OCI-LY7 (cell line): Measurements from ENCODE around the gene LRG1. TPM values are rescaled to one million over a fixed set of nuclear protein-coding genes. Genes with fewer than 3 reads are reported as not detected.

ENCODE experiments used
- BruUV-seq: library from RNA; stranded (reverse); fragments of 400-500 nt; replicated peaks from 2 replicates; lab custom pipeline; 2021; lab: Mats Ljungman, UMichigan
- CTCF ChIA-PET: fragments of 300-600 bp; sonication (Branson Sonifier 250); formaldehyde crosslinking; loops from one replicate; lab custom pipeline; 2022; ENCODE audit warnings: antibody characterized with exemption; ENCODE audit not compliant: unreplicated experiment; lab: Charles Lee
- POLR2A ChIA-PET: fragments of 300-600 bp; sonication (Branson Sonifier 250); formaldehyde crosslinking; loops from one replicate; lab custom pipeline; 2022; ENCODE audit warnings: antibody characterized with exemption; lab: Charles Lee
- DNase-seq: peaks from one replicate; pipeline ENCODE4 v3.0.0-alpha.2; 2015; ENCODE audit warnings: low spot score
- H2AFZ ChIP-seq: fragments of 200-600 bp; sonication (generic), shearing (Covaris generic); 2 replicates; pipeline ENCODE4 v1.6.1; 2014; ENCODE audit warnings: mild to moderate bottlenecking, antibody characterized with exemption, low read length, moderate library complexity
- H3K27ac ChIP-seq: fragments of 200-600 bp; sonication (generic); 2 replicates; pipeline ENCODE4 v1.5.1; 2014; ENCODE audit warnings: mixed run types, low read depth, mild to moderate bottlenecking, moderate library complexity, low read length, inconsistent platforms; ENCODE audit not compliant: poor library complexity, severe bottlenecking
- H3K36me3 ChIP-seq: fragments of 200-600 bp; sonication (generic); 2 replicates; pipeline ENCODE4 v1.6.1; 2014; ENCODE audit warnings: mild to moderate bottlenecking, antibody characterized with exemption, low read length, moderate library complexity, mixed read lengths; ENCODE audit not compliant: insufficient read depth
- H3K4me1 ChIP-seq: fragments of 200-600 bp; sonication (generic); 2 replicates; pipeline ENCODE4 v1.5.1; 2014; ENCODE audit warnings: mild to moderate bottlenecking, low read length; ENCODE audit not compliant: insufficient read depth, poor library complexity, severe bottlenecking
- H3K4me2 ChIP-seq: fragments of 200-600 bp; sonication (generic); 2 replicates; pipeline ENCODE4 v1.6.1; 2014; ENCODE audit warnings: mild to moderate bottlenecking, low read length
- H3K4me3 ChIP-seq: fragments of 200-600 bp; sonication (generic); 2 replicates; pipeline ENCODE4 v1.5.1; 2014; ENCODE audit warnings: mild to moderate bottlenecking, low read depth, low read length; ENCODE audit not compliant: poor library complexity, severe bottlenecking
- H3K79me2 ChIP-seq: fragments of 200-600 bp; sonication (generic); 2 replicates; pipeline ENCODE4 v1.6.1; 2016; ENCODE audit warnings: low read depth, mild to moderate bottlenecking, low read length, moderate library complexity, mixed read lengths; ENCODE audit not compliant: insufficient read depth
- H3K9me2 ChIP-seq: fragments of 200-600 bp; sonication (generic); 2 replicates; pipeline ENCODE4 v1.6.1; 2016; ENCODE audit warnings: mild to moderate bottlenecking, low read length, mixed read lengths; ENCODE audit not compliant: insufficient read depth
- H3K9me3 ChIP-seq: fragments of 200-600 bp; sonication (generic); 2 replicates; pipeline ENCODE4 v1.6.1; 2014; ENCODE audit warnings: mild to moderate bottlenecking, mixed run types, low read length, mixed read lengths
- H4K20me1 ChIP-seq: fragments of 200-600 bp; sonication (generic); 2 replicates; pipeline ENCODE4 v1.6.1; 2014; ENCODE audit warnings: mild to moderate bottlenecking, antibody characterized with exemption, low read length, moderate library complexity, mixed read lengths; ENCODE audit not compliant: insufficient read depth
- EZH2phosphoT487 ChIP-seq: fragments of 200-600 bp; sonication (generic); IDR thresholded peaks from 2 replicates; pipeline ENCODE4 v1.6.1; 2018; ENCODE audit warnings: low read depth, borderline replicate concordance, mild to moderate bottlenecking, mixed run types, antibody characterized with exemption, low read length, moderate library complexity, mixed read lengths
- intact Hi-C: fragments of 100-400 bp; cut with micrococcal nuclease; formaldehyde crosslinking; loops from one replicate; pipeline ENCODE4 v1.10.0; 2022; ENCODE audit not compliant: unreplicated experiment
- total RNA-seq, 2 experiments: library from RNA; depleted of rRNA in 1 of 2; stranded (reverse); fragments of >200 nt in 1 of 2; shearing (Covaris generic) in 1 of 2; gene quantifications; 2 replicates each; pipeline ENCODE4 v1.2.3, GENCODE V29; 2014 to 2022
- TF ChIP-seq, protein P1 (sequence below): fragments of 200-600 bp; sonication (generic); conservative IDR thresholded peaks from 2 replicates; pipeline ENCODE4 v1.5.1; 2014; ENCODE audit warnings: mild to moderate bottlenecking, antibody characterized with exemption, low read length, moderate library complexity, mixed read lengths

LRG1 gene
- total RNA-seq, 2 experiments from 2014 or later, result 1.6 to 1.9 TPM

DNA sequence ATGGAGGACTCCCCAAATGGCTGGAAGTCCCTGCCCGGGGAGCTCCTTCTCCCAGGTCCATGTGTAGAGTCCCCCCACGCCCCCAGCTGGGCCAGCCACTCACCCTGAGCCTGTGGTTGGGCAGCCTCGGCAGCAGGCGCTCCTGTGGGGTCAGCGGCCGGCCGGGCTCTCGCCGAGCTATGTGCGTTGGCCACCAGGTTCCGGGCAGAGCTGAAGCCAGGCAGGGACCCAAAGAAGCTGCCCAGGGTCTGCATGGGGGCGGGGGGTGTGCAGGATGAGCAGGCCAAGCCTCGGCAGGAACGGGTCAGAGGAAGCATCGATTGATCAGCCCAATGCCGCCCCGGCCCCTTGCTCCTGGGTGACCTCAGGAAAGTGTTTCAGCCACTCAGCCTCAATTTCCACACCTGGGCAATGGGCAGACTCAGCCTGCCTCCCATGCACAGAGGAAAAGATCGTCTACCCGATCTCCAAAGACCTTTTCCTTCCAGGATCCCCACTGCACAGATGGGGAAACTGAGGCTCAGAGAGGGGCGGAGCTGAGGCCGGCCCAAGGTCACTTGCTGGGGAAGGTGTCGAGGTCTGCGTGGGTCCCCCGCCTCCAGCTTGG, 22.3 kb downstream of the LRG1 start:
- ChIA-PET POLR2A (no interaction called here), CTCF (no interaction called here)
- Histone ChIP-seq H3K27ac (no peak overlapping the region), H3K9me3 (no peaks in the 10 kb centered on the region), H3K36me3 (no peaks in the 10 kb centered on the region), H3K4me2 (no peak overlapping the region), H3K4me1 (no peaks in the 10 kb centered on the region), H3K4me3 (no peak overlapping the region), H2AFZ (no peak overlapping the region), H3K79me2 (no peaks in the 10 kb centered on the region), H3K9me2 (no peaks in the 10 kb centered on the region), H4K20me1 (no peaks in the 10 kb centered on the region)
- no TSS peak for BruUV-seq
- TF ChIP-seq EZH2phosphoT487, result no peak
- TF ChIP-seq, protein P1, sequence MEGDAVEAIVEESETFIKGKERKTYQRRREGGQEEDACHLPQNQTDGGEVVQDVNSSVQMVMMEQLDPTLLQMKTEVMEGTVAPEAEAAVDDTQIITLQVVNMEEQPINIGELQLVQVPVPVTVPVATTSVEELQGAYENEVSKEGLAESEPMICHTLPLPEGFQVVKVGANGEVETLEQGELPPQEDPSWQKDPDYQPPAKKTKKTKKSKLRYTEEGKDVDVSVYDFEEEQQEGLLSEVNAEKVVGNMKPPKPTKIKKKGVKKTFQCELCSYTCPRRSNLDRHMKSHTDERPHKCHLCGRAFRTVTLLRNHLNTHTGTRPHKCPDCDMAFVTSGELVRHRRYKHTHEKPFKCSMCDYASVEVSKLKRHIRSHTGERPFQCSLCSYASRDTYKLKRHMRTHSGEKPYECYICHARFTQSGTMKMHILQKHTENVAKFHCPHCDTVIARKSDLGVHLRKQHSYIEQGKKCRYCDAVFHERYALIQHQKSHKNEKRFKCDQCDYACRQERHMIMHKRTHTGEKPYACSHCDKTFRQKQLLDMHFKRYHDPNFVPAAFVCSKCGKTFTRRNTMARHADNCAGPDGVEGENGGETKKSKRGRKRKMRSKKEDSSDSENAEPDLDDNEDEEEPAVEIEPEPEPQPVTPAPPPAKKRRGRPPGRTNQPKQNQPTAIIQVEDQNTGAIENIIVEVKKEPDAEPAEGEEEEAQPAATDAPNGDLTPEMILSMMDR, result no peak
- intact Hi-C loops, result no loop called here
- no peak for DNase-seq

DNA sequence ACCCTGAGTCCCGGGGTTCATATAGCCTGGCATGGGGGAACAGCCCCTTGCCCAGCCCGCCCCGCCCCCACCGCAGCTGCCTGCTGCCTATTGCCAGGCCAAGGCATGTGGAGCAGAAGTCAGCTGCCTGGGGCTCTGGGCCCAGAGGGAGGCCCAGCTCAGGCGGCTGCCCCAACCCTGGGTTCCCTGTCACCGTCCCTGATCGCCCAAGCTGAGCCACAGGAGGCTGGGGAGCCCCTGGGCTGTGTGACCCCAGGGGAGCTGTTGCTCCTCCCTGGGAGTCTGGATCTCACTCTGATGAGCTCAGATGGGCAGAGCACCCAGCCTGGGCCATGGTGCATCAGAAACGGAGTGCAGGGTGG, 22.9 kb downstream of the LRG1 start:
- H3K79me2 ChIP-seq, result no peaks in the 10 kb centered on the region
- H3K4me1 ChIP-seq, result no peaks in the 10 kb centered on the region
- no peak overlapping the region for H3K27ac ChIP-seq
- no peak for DNase-seq
- H2AFZ ChIP-seq, result no peak overlapping the region
- TF ChIP-seq, protein P1, result no peak
- no peak for TF ChIP-seq EZH2phosphoT487
- POLR2A ChIA-PET, result no interaction called here
- no peaks in the 10 kb centered on the region for H4K20me1 ChIP-seq
- H3K9me3 ChIP-seq, result no peaks in the 10 kb centered on the region
- H3K4me3 ChIP-seq, result no peak overlapping the region
- no peaks in the 10 kb centered on the region for H3K9me2 ChIP-seq
- H3K4me2 ChIP-seq, result no peak overlapping the region
- CTCF ChIA-PET, result no interaction called here
- BruUV-seq, result no TSS peak
- intact Hi-C loops, result no loop called here
- no peaks in the 10 kb centered on the region for H3K36me3 ChIP-seq

DNA sequence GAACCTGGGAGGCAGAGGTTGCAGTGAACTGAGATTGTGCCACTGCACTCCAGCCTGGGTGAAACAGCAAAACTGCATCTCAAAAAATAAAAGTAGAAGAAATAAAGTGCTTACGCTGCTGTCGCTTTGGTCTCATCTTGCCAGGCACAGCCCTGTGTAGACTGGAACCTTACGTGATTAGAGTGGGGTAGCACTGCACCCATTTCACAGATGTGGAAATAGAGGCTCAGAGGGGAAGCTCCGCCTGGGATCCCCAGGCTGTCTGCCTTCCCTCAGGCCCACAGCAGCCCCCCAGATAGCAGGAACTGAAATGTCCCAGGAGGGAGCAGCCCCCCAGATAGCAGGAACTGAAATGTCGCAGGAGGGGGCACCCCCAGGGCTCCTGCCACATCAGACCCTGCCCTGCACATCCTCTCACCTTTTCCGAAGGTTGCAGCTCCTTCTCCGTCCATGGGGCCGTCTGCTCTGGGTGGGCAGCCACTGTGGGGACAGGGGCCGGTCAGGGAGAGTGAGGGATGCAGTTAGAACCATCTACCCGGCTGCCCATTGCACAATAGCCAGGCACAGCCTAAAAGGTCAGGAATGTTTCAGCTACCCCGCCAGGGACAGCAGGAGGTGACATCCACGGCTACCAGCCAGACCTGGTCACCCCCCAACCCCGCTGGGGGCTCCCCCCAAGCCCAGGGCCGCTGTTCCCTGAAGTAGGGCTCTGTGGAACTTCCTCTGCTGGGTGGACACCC, 23.5 kb downstream of the LRG1 start:
- ChIA-PET CTCF (no interaction called here), POLR2A (no interaction called here)
- H3K4me2 ChIP-seq, result no peak overlapping the region
- H2AFZ ChIP-seq, result no peak overlapping the region
- no TSS peak for BruUV-seq
- H3K4me3 ChIP-seq, result no peak overlapping the region
- intact Hi-C loops, result no loop called here
- H3K79me2 ChIP-seq, result no peaks in the 10 kb centered on the region
- TF ChIP-seq, protein P1, result no peak
- no peak for TF ChIP-seq EZH2phosphoT487
- H3K9me2 ChIP-seq, result no peaks in the 10 kb centered on the region
- H3K36me3 ChIP-seq, result no peaks in the 10 kb centered on the region
- no peaks in the 10 kb centered on the region for H3K9me3 ChIP-seq
- H3K4me1 ChIP-seq, result no peaks in the 10 kb centered on the region
- no peak for DNase-seq
- no peaks in the 10 kb centered on the region for H4K20me1 ChIP-seq
- no peak overlapping the region for H3K27ac ChIP-seq
